Measurements from ENCODE around the gene SCNN1A. TPM values are rescaled to one million over a fixed set of nuclear protein-coding genes. Genes with fewer than 3 reads are reported as not detected.

SCNN1A gene
- total RNA-seq, 1 experiment from 2014 or later: 118 TPM

DNA sequence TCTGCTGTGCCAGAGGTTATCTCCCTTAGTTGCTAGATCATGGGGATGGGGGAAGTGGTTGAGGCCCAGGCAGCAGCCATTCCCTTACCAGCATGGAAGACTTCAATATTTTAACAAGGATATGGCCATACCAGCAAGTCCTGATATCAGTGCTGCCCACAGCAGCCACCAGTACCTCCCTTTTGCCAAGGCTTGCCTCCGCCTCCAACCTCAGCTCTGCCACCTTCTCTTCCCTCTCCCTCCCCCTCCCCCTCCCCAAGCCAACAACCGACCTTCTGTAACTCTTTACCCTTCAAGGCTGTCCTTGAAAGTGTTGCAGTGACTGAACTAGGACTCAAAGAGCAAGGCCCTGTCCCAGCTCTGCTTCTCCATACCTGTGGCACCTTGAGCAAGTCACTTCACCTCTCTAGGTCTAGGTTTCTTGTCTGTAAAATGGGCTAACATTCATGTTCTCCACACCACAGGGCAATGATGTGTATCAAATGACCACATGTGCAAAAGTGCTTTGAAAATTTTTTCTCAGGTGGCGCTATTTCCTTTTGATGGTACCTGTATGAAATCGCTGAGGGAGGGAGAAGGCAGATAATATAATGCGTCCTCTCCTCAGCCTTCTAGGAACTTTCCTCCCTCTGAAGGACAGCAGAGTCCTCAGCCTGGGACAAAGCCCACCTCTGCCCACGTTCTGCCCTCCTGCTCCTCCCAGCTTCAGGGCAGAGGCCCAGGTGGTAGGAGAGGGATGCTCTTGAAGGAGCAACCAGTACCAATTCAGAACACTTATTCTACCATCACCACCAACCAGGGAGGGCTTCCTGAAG, 50.2 kb downstream of the SCNN1A start:
- peaks cover 12 to 37% of the 10 kb centered on the region in 2 experiments for H3K4me1 ChIP-seq (ENCODE audit: control insufficient read depth in 1 of 2, insufficient read depth in 2 of 2, low read length in 2 of 2)

DNA sequence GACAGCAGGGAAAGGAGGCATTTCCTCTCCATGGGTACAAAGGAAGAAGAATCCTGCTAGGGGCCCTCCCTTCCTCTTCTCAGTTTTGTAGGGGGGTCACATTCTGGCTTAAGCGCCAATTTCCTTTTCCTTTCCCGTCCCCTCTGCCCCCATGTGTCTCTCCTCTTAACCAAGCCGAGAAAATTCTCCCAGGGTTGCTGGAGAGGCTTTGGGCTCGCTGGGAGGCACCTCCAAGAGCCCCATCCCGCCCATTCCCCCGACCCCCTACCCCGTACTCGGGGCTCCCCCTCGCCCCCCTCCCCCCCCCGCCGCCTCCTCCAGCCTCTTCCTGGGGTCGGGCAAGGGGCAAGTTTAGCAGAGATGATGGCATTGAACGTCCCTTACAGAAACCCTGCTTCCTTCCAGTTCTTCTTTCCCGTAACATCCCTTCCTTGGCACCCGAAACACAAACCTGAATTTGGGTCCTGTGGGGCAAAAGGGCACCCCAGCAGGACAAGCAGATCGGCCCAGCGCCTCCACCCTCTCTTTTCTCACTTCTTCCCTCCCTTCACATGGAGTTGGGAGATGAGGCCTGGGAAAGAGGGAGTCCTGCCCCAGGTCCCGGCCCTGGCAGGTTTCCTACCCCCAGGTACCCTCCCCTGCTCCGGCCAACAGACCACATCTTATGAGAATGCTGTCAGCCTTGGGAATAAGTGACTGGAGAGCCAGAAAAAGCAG, 51.2 kb downstream of the SCNN1A start:
- POLR2A ChIA-PET: interaction anchor here (0.7 to 1.4 kb wide), 3 partner anchors 12 to 141 kb away, joined by 3 to 9 read pairs (median 3); no protein-coding TSS in a partner anchor
- intact Hi-C loops (cut with micrococcal nuclease): loop anchor here (1.0 kb wide), 1 partner anchor 141 kb away; no protein-coding TSS in a partner anchor
- no peak overlapping the region for H3K4me3 ChIP-seq (replicated peaks in 1 of 2; ENCODE audit: low read depth in 1 of 2, low read length in 2 of 2)

More for the DNA sequence above, 50.2 kb downstream of the SCNN1A start:
- Histone ChIP-seq H3K79me2 (ENCODE audit: insufficient read depth, low read length) (no peaks in the 10 kb centered on the region), H2AFZ (ENCODE audit: low read depth, low read length, poor library complexity, severe bottlenecking) (no peak overlapping the region), H3K27ac (ENCODE audit: low read depth, low read length) (no peak overlapping the region), H3K9ac (ENCODE audit: low read length) (no peak overlapping the region), H3K36me3 (ENCODE audit: control insufficient read depth in 1 of 2, insufficient read depth in 2 of 2, low read length in 2 of 2) (peaks cover 11 to 16% of the 10 kb centered on the region in 2 experiments; a peak in 3 of 4 replicates), H3K27me3 (ENCODE audit: insufficient read depth, low read length) (no peaks in the 10 kb centered on the region), H3K9me2 (ENCODE audit: insufficient read depth) (no peaks in the 10 kb centered on the region), H4K20me1 (ENCODE audit: insufficient read depth) (no peaks in the 10 kb centered on the region), H3K4me3 (replicated peaks in 1 of 2; ENCODE audit: low read depth in 1 of 2, low read length in 2 of 2) (no peak overlapping the region), H3K9me3 (ENCODE audit: control insufficient read depth in 1 of 2, insufficient read depth in 1 of 2, low read depth in 1 of 2, low read length in 2 of 2) (no peaks in the 10 kb centered on the region), H3K4me2 (ENCODE audit: low read length) (no peak overlapping the region)
- POLR2A ChIA-PET: interaction anchor here (1.2 to 2.4 kb wide), 2 partner anchors 12 to 145 kb away, joined by 5 to 24 read pairs; partner anchors contain the start of gene VAMP1
- BruUV-seq (replicated peaks): TSS peak; percentile 1
- intact Hi-C loops (cut with micrococcal nuclease): no loop called here
- CTCF ChIA-PET: interaction anchor here (1.1 to 1.9 kb wide), 3 partner anchors 14 to 140 kb away, joined by 3 to 28 read pairs (median 4); no protein-coding TSS in a partner anchor
- no peak for DNase-seq (ENCODE audit: low read depth, low spot score)
- 0 out of 2 replicates have a peak, but pooled peaks have one; percentile 56 for TF ChIP-seq POLR2AphosphoS5 (IDR thresholded peaks at IDR 0.05; ENCODE audit: low read depth, low read length)
- TF ChIP-seq, protein P1, sequence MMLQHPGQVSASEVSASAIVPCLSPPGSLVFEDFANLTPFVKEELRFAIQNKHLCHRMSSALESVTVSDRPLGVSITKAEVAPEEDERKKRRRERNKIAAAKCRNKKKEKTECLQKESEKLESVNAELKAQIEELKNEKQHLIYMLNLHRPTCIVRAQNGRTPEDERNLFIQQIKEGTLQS (IDR thresholded peaks at IDR 0.05): no peak
- RAD21 ChIA-PET (ENCODE audit: low non-redundant PET in 1 of 2, low total read pairs in 2 of 2, uncharacterized antibody in 2 of 2, unreplicated experiment in 2 of 2): interaction anchor here in 1 of 2 experiments (1.2 kb wide), 1 partner anchor 50 kb away, joined by 3 read pairs; the partner anchor contains the start of gene SCNN1A
- ATAC-seq: no peak

More for the DNA sequence above, 51.2 kb downstream of the SCNN1A start:
- no peak overlapping the region for H2AFZ ChIP-seq (ENCODE audit: low read depth, low read length, poor library complexity, severe bottlenecking)
- ChIA-PET CTCF (interaction anchor here (1.2 to 1.9 kb wide), 5 partner anchors 13 to 336 kb away, joined by 3 to 22 read pairs (median 5); no protein-coding TSS in a partner anchor), RAD21 (ENCODE audit: low non-redundant PET in 1 of 2, low total read pairs in 2 of 2, uncharacterized antibody in 2 of 2, unreplicated experiment in 2 of 2) (no interaction called here)
- H3K4me1 ChIP-seq (ENCODE audit: control insufficient read depth in 1 of 2, insufficient read depth in 2 of 2, low read length in 2 of 2): peaks cover 12 to 37% of the 10 kb centered on the region in 2 experiments
- peak overlapping the region; percentile 6; the same call in 1 of the 2 replicates for H3K9ac ChIP-seq (ENCODE audit: low read length)
- H3K27me3 ChIP-seq (ENCODE audit: insufficient read depth, low read length): no peaks in the 10 kb centered on the region
- peak overlapping the region; percentile 71 for H3K27ac ChIP-seq (ENCODE audit: low read depth, low read length)
- TF ChIP-seq ZNF274 (IDR thresholded peaks at IDR 0.05; ENCODE audit: low read depth, low read length) (no peak), POLR2AphosphoS5 (IDR thresholded peaks at IDR 0.05; ENCODE audit: low read depth, low read length) (0 out of 2 replicates have a peak, but pooled peaks have one; percentile 45), EGR1 (IDR thresholded peaks at IDR 0.05; ENCODE audit: low read depth) (no peak), TCF7L2 (IDR thresholded peaks at IDR 0.05; ENCODE audit: borderline replicate concordance, extremely low read depth, insufficient read depth, insufficient read length) (no peak), ELF1 (IDR thresholded peaks at IDR 0.05; ENCODE audit: borderline replicate concordance, low read depth) (no peak)
- TF ChIP-seq, protein P2, sequence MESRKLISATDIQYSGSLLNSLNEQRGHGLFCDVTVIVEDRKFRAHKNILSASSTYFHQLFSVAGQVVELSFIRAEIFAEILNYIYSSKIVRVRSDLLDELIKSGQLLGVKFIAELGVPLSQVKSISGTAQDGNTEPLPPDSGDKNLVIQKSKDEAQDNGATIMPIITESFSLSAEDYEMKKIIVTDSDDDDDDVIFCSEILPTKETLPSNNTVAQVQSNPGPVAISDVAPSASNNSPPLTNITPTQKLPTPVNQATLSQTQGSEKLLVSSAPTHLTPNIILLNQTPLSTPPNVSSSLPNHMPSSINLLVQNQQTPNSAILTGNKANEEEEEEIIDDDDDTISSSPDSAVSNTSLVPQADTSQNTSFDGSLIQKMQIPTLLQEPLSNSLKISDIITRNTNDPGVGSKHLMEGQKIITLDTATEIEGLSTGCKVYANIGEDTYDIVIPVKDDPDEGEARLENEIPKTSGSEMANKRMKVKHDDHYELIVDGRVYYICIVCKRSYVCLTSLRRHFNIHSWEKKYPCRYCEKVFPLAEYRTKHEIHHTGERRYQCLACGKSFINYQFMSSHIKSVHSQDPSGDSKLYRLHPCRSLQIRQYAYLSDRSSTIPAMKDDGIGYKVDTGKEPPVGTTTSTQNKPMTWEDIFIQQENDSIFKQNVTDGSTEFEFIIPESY (IDR thresholded peaks at IDR 0.05; ENCODE audit: extremely low read depth, insufficient replicate concordance, low read length): no peak
- BruUV-seq (replicated peaks): no TSS peak
- H3K4me2 ChIP-seq (ENCODE audit: low read length): peak overlapping the region; percentile 47
- DNase-seq (ENCODE audit: low read depth, low spot score) (no peak), ATAC-seq (no peak)
- no peaks in the 10 kb centered on the region for H3K79me2 ChIP-seq (ENCODE audit: insufficient read depth, low read length)
- no peaks in the 10 kb centered on the region for H3K9me2 ChIP-seq (ENCODE audit: insufficient read depth)
- peaks cover 7 to 8% of the 10 kb centered on the region in 2 experiments; a peak in 3 of 4 replicates for H3K36me3 ChIP-seq (ENCODE audit: control insufficient read depth in 1 of 2, insufficient read depth in 2 of 2, low read length in 2 of 2)
- no peaks in the 10 kb centered on the region for H3K9me3 ChIP-seq (ENCODE audit: control insufficient read depth in 1 of 2, insufficient read depth in 1 of 2, low read depth in 1 of 2, low read length in 2 of 2)
- H4K20me1 ChIP-seq (ENCODE audit: insufficient read depth): no peaks in the 10 kb centered on the region
